GM18858 (cell line): Measurements from ENCODE around the gene RXFP2.

Source experiments
- ATAC-seq: cut with Tn5 transposase; IDR thresholded peaks from one replicate; pipeline ENCODE4 v1.9.1; 2021; ENCODE audit not compliant: unreplicated experiment

Gene RXFP2

DNA sequence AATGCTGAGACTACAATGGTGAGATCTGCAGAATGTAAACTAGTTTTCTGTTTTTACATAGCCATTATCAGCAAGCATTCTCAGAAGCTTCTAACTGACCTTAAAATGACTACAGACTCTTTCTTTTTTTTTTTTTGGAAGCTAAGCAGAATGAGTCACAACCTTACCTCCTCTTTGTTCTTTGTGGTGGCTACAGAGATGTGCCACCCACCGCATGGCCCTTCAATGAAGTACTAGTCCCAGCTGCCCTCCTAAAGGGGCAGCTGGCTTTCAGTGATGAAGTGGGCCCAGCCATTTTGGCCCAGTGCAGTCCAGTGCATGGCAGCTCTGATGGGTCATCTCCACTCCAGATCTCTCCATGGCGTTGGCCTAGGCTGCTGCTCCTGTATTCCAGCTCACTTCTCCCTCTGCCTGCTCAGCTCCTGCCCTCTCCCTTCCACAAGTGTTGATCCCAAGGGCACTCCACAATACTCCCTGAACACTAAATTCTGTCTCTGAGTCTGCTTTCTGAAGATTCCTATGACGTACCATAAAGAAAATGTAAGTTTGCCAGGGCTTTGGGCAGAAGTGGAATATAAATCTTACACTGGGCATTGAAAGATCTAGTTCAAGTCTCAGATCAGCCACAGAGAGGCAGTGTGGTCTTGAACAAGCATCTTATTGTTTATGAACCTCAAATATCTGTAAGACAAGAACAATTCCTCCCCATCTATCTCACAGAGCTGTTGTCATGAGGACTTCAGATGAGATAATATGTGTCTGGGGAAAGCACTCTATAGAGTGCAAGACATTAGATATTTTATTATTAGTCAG, 85.6 kb downstream of the RXFP2 start:
- ATAC-seq: no peak

- ATAC-seq: no peak
These were observed 87.2 kb downstream of the RXFP2 start for GRCh38 chr13:31826521-31826920.

- no peak for ATAC-seq
These were observed 88.4 kb downstream of the RXFP2 start for GRCh38 chr13:31827707-31828106.

DNA sequence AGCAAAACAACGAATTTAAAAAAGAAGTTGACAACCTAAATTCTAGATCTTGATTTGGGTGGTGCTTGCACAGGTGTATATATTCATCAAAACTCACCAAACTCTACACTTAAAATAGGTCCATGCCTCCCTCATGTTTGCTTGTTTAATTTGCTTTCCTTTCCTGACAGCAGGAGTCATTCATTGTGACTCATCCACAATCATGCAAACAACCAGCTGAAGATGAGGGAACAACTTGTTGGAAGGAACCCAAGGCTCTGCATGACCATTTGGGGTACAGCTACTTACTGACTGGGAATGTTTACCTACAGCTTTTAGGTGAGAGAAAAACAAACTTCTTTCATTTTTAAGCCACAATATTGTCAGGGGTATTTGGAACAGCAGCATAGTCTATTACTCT, 96.6 kb downstream of the RXFP2 start:
- no peak for ATAC-seq

GRCh38 chr13:31843044-31843443, 103.7 kb downstream of the RXFP2 start:
- ATAC-seq: no peak

- peak; percentile 97 for ATAC-seq
These were observed 107.0 kb downstream of the RXFP2 start for GRCh38 chr13:31846182-31846938.

- ATAC-seq: no peak
These were observed 107.8 kb downstream of the RXFP2 start for GRCh38 chr13:31846961-31847752.

DNA sequence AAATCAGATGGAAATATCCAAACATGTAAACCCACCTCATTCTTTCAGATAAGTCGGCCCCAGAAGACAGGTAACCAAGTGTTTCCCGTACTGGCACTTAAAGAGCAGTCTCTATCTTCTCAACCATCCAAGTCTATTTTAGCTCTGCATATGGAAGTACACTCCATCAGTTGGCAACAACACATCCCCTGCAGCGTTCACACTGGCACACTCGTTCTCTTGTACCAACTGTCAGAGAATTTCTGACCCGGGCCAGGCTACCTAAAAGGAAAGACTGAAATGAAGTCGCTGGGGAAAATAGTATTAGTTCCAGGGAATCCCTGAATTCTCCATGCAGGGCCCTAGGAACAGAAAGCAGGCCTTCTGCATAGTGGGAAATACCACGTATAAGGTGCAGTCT, 109.3 kb downstream of the RXFP2 start:
- no peak for ATAC-seq

GRCh38 chr13:31849206-31849605, 109.9 kb downstream of the RXFP2 start:
- ATAC-seq: no peak

- no peak for ATAC-seq
These were observed 110.8 kb downstream of the RXFP2 start for GRCh38 chr13:31850041-31850555.

GRCh38 chr13:31851216-31851615, 111.9 kb downstream of the RXFP2 start:
- ATAC-seq: no peak
